ENCODE results near the gene DCC.

DNA sequence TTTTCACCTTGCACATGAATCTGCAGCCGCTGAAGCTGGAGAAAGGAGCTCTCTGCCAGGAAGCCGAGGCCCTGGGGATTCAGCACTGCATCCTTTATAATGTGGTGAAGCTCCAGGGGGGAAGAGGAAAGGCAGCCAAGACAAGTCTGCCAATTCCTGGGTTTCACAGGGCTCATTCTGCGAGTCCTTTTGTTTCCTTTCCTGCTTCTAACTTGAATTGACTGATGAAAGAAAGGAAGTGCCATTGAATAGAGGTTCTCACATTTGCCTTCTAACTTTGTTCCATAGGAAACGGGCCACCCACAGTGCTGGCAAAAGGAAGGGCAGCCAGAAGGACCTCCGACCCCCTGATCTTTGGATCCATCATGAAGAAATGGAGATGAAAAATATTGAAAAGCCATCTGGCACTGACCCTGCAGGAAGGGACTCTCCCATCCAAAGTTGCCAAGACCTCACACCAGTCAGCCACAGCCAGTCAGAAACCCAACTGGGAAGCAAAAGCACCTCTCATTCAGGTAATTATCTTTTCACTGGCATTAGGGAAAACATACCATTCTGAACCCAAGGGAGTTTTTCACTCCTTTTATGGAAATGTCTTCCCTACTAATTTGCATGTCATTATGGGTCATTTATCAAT is 1119.1 kb downstream of the DCC start:
- no peak for TF ChIP-seq CTCF (IDR thresholded peaks at IDR 0.05)
- TF ChIP-seq EP300 (IDR thresholded peaks at IDR 0.05), result no peak
- TF ChIP-seq POLR2A (IDR thresholded peaks at IDR 0.05), result no peak
